Measurements from ENCODE around the gene CLEC1B. TPM values are rescaled to one million over a fixed set of nuclear protein-coding genes. Genes with fewer than 3 reads are reported as not detected.
"Not testable (repeated sequence)": the region's sequence is repeated elsewhere in the genome, so short reads cannot be mapped to it uniquely, and the experiment has no call there.

CLEC1B gene
- total RNA-seq, 2 donors from 2014 or later = not detected

- ATAC-seq (replicated peaks in 1 of 2) (no peak), DNase-seq (no peak)
- Mint-ChIP-seq H3K9me3 (no peaks in the 10 kb centered on the region), H3K27ac (no peak overlapping the region), H3K36me3 (ENCODE audit: insufficient read depth in 2 of 2) (no peaks in the 10 kb centered on the region), H3K27me3 (ENCODE audit: low read depth) (peaks cover 6% of the 10 kb centered on the region), H3K4me1 (ENCODE audit: low read depth) (no peaks in the 10 kb centered on the region), H3K4me3 (no peak overlapping the region)
These were observed 16.5 kb upstream of the CLEC1B start for GRCh38 chr12:10015450-10015849.

GRCh38 chr12:10012630-10013330 is 13.9 kb upstream of the CLEC1B start:
- no peak overlapping the region for H3K4me3 Mint-ChIP-seq
- no peak for DNase-seq
- no peak overlapping the region for H3K27ac Mint-ChIP-seq
- no peak for ATAC-seq (replicated peaks in 1 of 2)
- no peaks in the 10 kb centered on the region for H3K4me1 Mint-ChIP-seq (ENCODE audit: low read depth)
- H3K9me3 Mint-ChIP-seq = no peaks in the 10 kb centered on the region
- no peaks in the 10 kb centered on the region for H3K36me3 Mint-ChIP-seq (ENCODE audit: insufficient read depth in 2 of 2)
- peaks cover 6% of the 10 kb centered on the region for H3K27me3 Mint-ChIP-seq (ENCODE audit: low read depth)

GRCh38 chr12:10001171-10001776 is 2.4 kb upstream of the CLEC1B start:
- Mint-ChIP-seq H3K27ac (no peak overlapping the region), H3K4me3 (no peak overlapping the region), H3K4me1 (ENCODE audit: low read depth) (no peaks in the 10 kb centered on the region), H3K36me3 (ENCODE audit: insufficient read depth in 2 of 2) (no peaks in the 10 kb centered on the region), H3K9me3 (no peaks in the 10 kb centered on the region), H3K27me3 (ENCODE audit: low read depth) (no peaks in the 10 kb centered on the region)
- no peak for DNase-seq
- ATAC-seq (replicated peaks in 1 of 2) = no peak

- H3K27ac Mint-ChIP-seq = no peak overlapping the region
- ATAC-seq (replicated peaks in 1 of 2) (no peak), DNase-seq (no peak)
- H3K9me3 Mint-ChIP-seq = no peaks in the 10 kb centered on the region
- H3K4me3 Mint-ChIP-seq = no peak overlapping the region
- H3K27me3 Mint-ChIP-seq (ENCODE audit: low read depth) = peaks cover 10% of the 10 kb centered on the region
- H3K36me3 Mint-ChIP-seq (ENCODE audit: insufficient read depth in 2 of 2) = no peaks in the 10 kb centered on the region
- no peaks in the 10 kb centered on the region for H3K4me1 Mint-ChIP-seq (ENCODE audit: low read depth)
These were observed 6.6 kb downstream of the CLEC1B start for GRCh38 chr12:9992296-9992695.

- Mint-ChIP-seq H3K27me3 (ENCODE audit: low read depth) (peaks cover 10% of the 10 kb centered on the region), H3K4me1 (ENCODE audit: low read depth) (no peaks in the 10 kb centered on the region), H3K36me3 (ENCODE audit: insufficient read depth in 2 of 2) (no peaks in the 10 kb centered on the region), H3K27ac (no peak overlapping the region), H3K9me3 (no peaks in the 10 kb centered on the region), H3K4me3 (no peak overlapping the region)
- no peak for ATAC-seq (replicated peaks in 1 of 2)
- no peak for DNase-seq
These were observed 7.0 kb downstream of the CLEC1B start for GRCh38 chr12:9991876-9992275.

GRCh38 chr12:9980126-9980525 is 18.8 kb downstream of the CLEC1B start:
- Mint-ChIP-seq H3K4me3 (no peak overlapping the region), H3K9me3 (peaks cover 2 to 7% of the 10 kb centered on the region in 2 donors), H3K36me3 (ENCODE audit: insufficient read depth in 2 of 2) (peaks cover 4 to 7% of the 10 kb centered on the region in 2 donors), H3K27ac (no peak overlapping the region), H3K27me3 (ENCODE audit: low read depth) (peaks cover 9% of the 10 kb centered on the region), H3K4me1 (ENCODE audit: low read depth) (no peaks in the 10 kb centered on the region)
- DNase-seq = no peak
- no peak for ATAC-seq (replicated peaks in 1 of 2)

- Mint-ChIP-seq H3K36me3 (ENCODE audit: insufficient read depth in 2 of 2) (peaks cover 8% of the 10 kb centered on the region in 2 donors), H3K4me1 (ENCODE audit: low read depth) (no peaks in the 10 kb centered on the region), H3K4me3 (no peak overlapping the region), H3K27ac (no peak overlapping the region), H3K27me3 (ENCODE audit: low read depth) (peaks cover 9% of the 10 kb centered on the region), H3K9me3 (peaks cover 2 to 8% of the 10 kb centered on the region in 2 donors)
- no peak for ATAC-seq (replicated peaks in 1 of 2)
- DNase-seq = no peak
These were observed 21.0 kb downstream of the CLEC1B start for GRCh38 chr12:9977916-9978315.

GRCh38 chr12:9976626-9977025 is 22.3 kb downstream of the CLEC1B start:
- not testable (repeated sequence) for H3K9me3 Mint-ChIP-seq; DNase-seq; ATAC-seq (replicated peaks in 1 of 2); H3K27me3 Mint-ChIP-seq (ENCODE audit: low read depth); H3K4me3 Mint-ChIP-seq; H3K36me3 Mint-ChIP-seq (ENCODE audit: insufficient read depth in 2 of 2); H3K27ac Mint-ChIP-seq; H3K4me1 Mint-ChIP-seq (ENCODE audit: low read depth)

- no peak for DNase-seq
- no peaks in the 10 kb centered on the region for H3K4me1 Mint-ChIP-seq (ENCODE audit: low read depth)
- H3K9me3 Mint-ChIP-seq = peaks cover 2 to 8% of the 10 kb centered on the region in 2 donors
- peaks cover 8% of the 10 kb centered on the region in 2 donors for H3K36me3 Mint-ChIP-seq (ENCODE audit: insufficient read depth in 2 of 2)
- H3K27me3 Mint-ChIP-seq (ENCODE audit: low read depth) = peaks cover 9% of the 10 kb centered on the region
- no peak for ATAC-seq (replicated peaks in 1 of 2)
- H3K4me3 Mint-ChIP-seq = no peak overlapping the region
- H3K27ac Mint-ChIP-seq = no peak overlapping the region
These were observed 23.3 kb downstream of the CLEC1B start for GRCh38 chr12:9975614-9976013.

GRCh38 chr12:9974731-9975130 is 24.2 kb downstream of the CLEC1B start:
- ATAC-seq (replicated peaks in 1 of 2); DNase-seq: not testable (repeated sequence)

GRCh38 chr12:9973949-9974348 is 25.0 kb downstream of the CLEC1B start:
- Mint-ChIP-seq H3K27ac (no peak overlapping the region), H3K36me3 (ENCODE audit: insufficient read depth in 2 of 2) (peaks cover 8% of the 10 kb centered on the region in 2 donors), H3K9me3 (peaks cover 2 to 8% of the 10 kb centered on the region in 2 donors), H3K4me3 (no peak overlapping the region), H3K27me3 (ENCODE audit: low read depth) (no peaks in the 10 kb centered on the region), H3K4me1 (ENCODE audit: low read depth) (no peaks in the 10 kb centered on the region)
- DNase-seq (no peak), ATAC-seq (replicated peaks in 1 of 2) (no peak)

More at GRCh38 chr12:9974731-9975130, 24.2 kb downstream of the CLEC1B start:
- H3K27ac Mint-ChIP-seq; H3K9me3 Mint-ChIP-seq; H3K4me3 Mint-ChIP-seq; H3K36me3 Mint-ChIP-seq (ENCODE audit: insufficient read depth in 2 of 2); H3K4me1 Mint-ChIP-seq (ENCODE audit: low read depth); H3K27me3 Mint-ChIP-seq (ENCODE audit: low read depth): not testable (repeated sequence)

- no peak for ATAC-seq (replicated peaks in 1 of 2)
- H3K9me3 Mint-ChIP-seq = peaks cover 2 to 4% of the 10 kb centered on the region in 2 donors
- H3K27me3 Mint-ChIP-seq (ENCODE audit: low read depth) = no peaks in the 10 kb centered on the region
- H3K4me3 Mint-ChIP-seq = no peak within 1 kb of the TSS
- no peaks in the 10 kb centered on the region for H3K4me1 Mint-ChIP-seq (ENCODE audit: low read depth)
- H3K27ac Mint-ChIP-seq = no peak within 1 kb of the TSS
- no peak for DNase-seq
- peaks cover 5 to 6% of the 10 kb centered on the region in 2 donors for H3K36me3 Mint-ChIP-seq (ENCODE audit: insufficient read depth in 2 of 2)
These were observed 27.7 kb downstream of the CLEC1B start, which contains the start of gene CLEC12A for GRCh38 chr12:9971181-9971580. Gene CLEC12A, plus strand, starts transcription at chr12:9971409. Its CDS starts 188 bp downstream, at chr12:9971597.

GRCh38 chr12:9969673-9970072 is 29.2 kb downstream of the CLEC1B start:
- no peaks in the 10 kb centered on the region for H3K4me1 Mint-ChIP-seq (ENCODE audit: low read depth)
- no peak overlapping the region for H3K4me3 Mint-ChIP-seq
- H3K9me3 Mint-ChIP-seq = peaks cover 0 to 2% of the 10 kb centered on the region in 2 donors

More at GRCh38 chr12:9969673-9970072, 29.2 kb downstream of the CLEC1B start:
- Mint-ChIP-seq H3K36me3 (ENCODE audit: insufficient read depth in 2 of 2) (no peaks in the 10 kb centered on the region), H3K27ac (no peak overlapping the region), H3K27me3 (ENCODE audit: low read depth) (no peaks in the 10 kb centered on the region)
- DNase-seq (no peak), ATAC-seq (replicated peaks in 1 of 2) (no peak)

Measured in activated T-cell treated with anti-CD3 and anti-CD28 coated beads, Interleukin-2, amount 50 U/mL, for 72 hours (primary cell).